ENCODE measurements around the gene ZDHHC18.

Gene ZDHHC18

GRCh38 chr1:26826261-26827105 lies at the start of gene ZDHHC18:
Gene ZDHHC18, plus strand, starts transcription at chr1:26826688. Its CDS starts 117 bp downstream, at chr1:26826805.
- in situ Hi-C loops (cut with MboI; ENCODE audit: low pct_unique_long_range_greater_than_20kb, low sequenced_read_pairs) = no loop called here
- peak; percentile 47 for DNase-seq

GRCh38 chr1:26779098-26779668 lies 47.3 kb upstream of the ZDHHC18 start:
- no peak for DNase-seq
- in situ Hi-C loops (cut with MboI; ENCODE audit: low pct_unique_long_range_greater_than_20kb, low sequenced_read_pairs) = no loop called here

- no peak for DNase-seq
- in situ Hi-C loops (cut with MboI; ENCODE audit: low pct_unique_long_range_greater_than_20kb, low sequenced_read_pairs) = no loop called here
Observed at GRCh38 chr1:26780344-26780957, 46.0 kb upstream of the ZDHHC18 start.

GRCh38 chr1:26781206-26781825 lies 45.2 kb upstream of the ZDHHC18 start:
- in situ Hi-C loops (cut with MboI; ENCODE audit: low pct_unique_long_range_greater_than_20kb, low sequenced_read_pairs) = no loop called here
- no peak for DNase-seq

GRCh38 chr1:26782521-26783212 lies 43.8 kb upstream of the ZDHHC18 start:
- in situ Hi-C loops (cut with MboI; ENCODE audit: low pct_unique_long_range_greater_than_20kb, low sequenced_read_pairs) = no loop called here

GRCh38 chr1:26783646-26784022 lies 42.9 kb upstream of the ZDHHC18 start:
- no peak for DNase-seq
- in situ Hi-C loops (cut with MboI; ENCODE audit: low pct_unique_long_range_greater_than_20kb, low sequenced_read_pairs) = no loop called here

More at GRCh38 chr1:26782521-26783212, 43.8 kb upstream of the ZDHHC18 start:
- DNase-seq = no peak

GRCh38 chr1:26784023-26784871 lies 42.2 kb upstream of the ZDHHC18 start:
- peak; percentile 60 for DNase-seq
- in situ Hi-C loops (cut with MboI; ENCODE audit: low pct_unique_long_range_greater_than_20kb, low sequenced_read_pairs) = no loop called here

- DNase-seq = no peak
- in situ Hi-C loops (cut with MboI; ENCODE audit: low pct_unique_long_range_greater_than_20kb, low sequenced_read_pairs) = no loop called here
Observed at GRCh38 chr1:26784886-26785285, 41.6 kb upstream of the ZDHHC18 start.

- in situ Hi-C loops (cut with MboI; ENCODE audit: low pct_unique_long_range_greater_than_20kb, low sequenced_read_pairs) = no loop called here
Observed at GRCh38 chr1:26785611-26786436, 40.7 kb upstream of the ZDHHC18 start.

GRCh38 chr1:26786437-26787380 lies 39.8 kb upstream of the ZDHHC18 start:
- in situ Hi-C loops (cut with MboI; ENCODE audit: low pct_unique_long_range_greater_than_20kb, low sequenced_read_pairs) = no loop called here
- peak; percentile 92 for DNase-seq

More at GRCh38 chr1:26785611-26786436, 40.7 kb upstream of the ZDHHC18 start:
- peak; percentile 80 for DNase-seq

GRCh38 chr1:26787381-26787705 lies 39.1 kb upstream of the ZDHHC18 start:
- DNase-seq = no peak
- in situ Hi-C loops (cut with MboI; ENCODE audit: low pct_unique_long_range_greater_than_20kb, low sequenced_read_pairs) = no loop called here

GRCh38 chr1:26787706-26788514 lies 38.6 kb upstream of the ZDHHC18 start, which contains the start of gene PIGV:
Gene PIGV, plus strand, starts transcription at chr1:26787950. Its CDS starts 2,866 bp downstream, at chr1:26790816.
- in situ Hi-C loops (cut with MboI; ENCODE audit: low pct_unique_long_range_greater_than_20kb, low sequenced_read_pairs) = no loop called here
- DNase-seq = peak; percentile 90

GRCh38 chr1:26788515-26788785 lies 38.0 kb upstream of the ZDHHC18 start:
- in situ Hi-C loops (cut with MboI; ENCODE audit: low pct_unique_long_range_greater_than_20kb, low sequenced_read_pairs) = no loop called here
- DNase-seq = no peak

GRCh38 chr1:26788836-26789611 lies 37.5 kb upstream of the ZDHHC18 start:
- peak; percentile 85 for DNase-seq
- in situ Hi-C loops (cut with MboI; ENCODE audit: low pct_unique_long_range_greater_than_20kb, low sequenced_read_pairs) = no loop called here

GRCh38 chr1:26789612-26789865 lies 36.9 kb upstream of the ZDHHC18 start:
- in situ Hi-C loops (cut with MboI; ENCODE audit: low pct_unique_long_range_greater_than_20kb, low sequenced_read_pairs) = no loop called here
- no peak for DNase-seq

- peak; percentile 56 for DNase-seq
- in situ Hi-C loops (cut with MboI; ENCODE audit: low pct_unique_long_range_greater_than_20kb, low sequenced_read_pairs) = no loop called here
Observed at GRCh38 chr1:26789931-26790330, 36.6 kb upstream of the ZDHHC18 start.
